Measurements from ENCODE around the gene CRYBG3. TPM values are rescaled to one million over a fixed set of nuclear protein-coding genes. Genes with fewer than 3 reads are reported as not detected.

The CRYBG3 gene
- total and polyA plus RNA-seq, 4 experiments from 2014 or later: 0.83 to 12.3 (median 7.5) TPM

- H3K9me3 ChIP-seq (ENCODE audit: control insufficient read depth in 1 of 2, low read length in 2 of 2): no peaks in the 10 kb centered on the region
- peaks cover 0 to 3% (median 0%) of the 10 kb centered on the region in 8 donors for H3K9me3 Mint-ChIP-seq
- H3K27me3 ChIP-seq (ENCODE audit: insufficient read depth, low read length): no peaks in the 10 kb centered on the region
- no peak overlapping the region for H3K4me3 ChIP-seq (ENCODE audit: low read length in 2 of 2)
- POLR2A ChIA-PET (ENCODE audit: partially characterized antibody): interaction anchor here (1.1 to 2.4 kb wide), 4 partner anchors 10 to 108 kb away, joined by 3 to 19 read pairs (median 7); partner anchors contain the start of genes ARL6 and CRYBG3
- peaks cover 0 to 13% of the 10 kb centered on the region in 2 donors for H3K36me3 Mint-ChIP-seq
- H3K27ac Mint-ChIP-seq: peak overlapping the region; percentile 71 to 88 (median 81)
- H3K4me1 ChIP-seq (ENCODE audit: insufficient read depth, low read length): peaks cover 18% of the 10 kb centered on the region
- peak overlapping the region; percentile 33 to 86 (median 52) for H3K4me3 Mint-ChIP-seq
- DNase-seq: no peak
- no peak overlapping the region for H3K27ac ChIP-seq (ENCODE audit: low read depth, low read length)
- H3K27me3 Mint-ChIP-seq: no peaks in the 10 kb centered on the region
- CTCF ChIA-PET (ENCODE audit: partially characterized antibody): interaction anchor here (0.6 to 2.5 kb wide), 10 partner anchors 10 to 150 kb away, joined by 3 to 9 read pairs (median 4); no protein-coding TSS in a partner anchor
- no peaks in the 10 kb centered on the region for H3K36me3 ChIP-seq (ENCODE audit: insufficient read depth, low read length)
- intact Hi-C loops (cut with micrococcal nuclease): loop anchor here (2.0 to 5.0 kb wide), 2 partner anchors 40 to 52 kb away; no protein-coding TSS in a partner anchor
- peaks cover 18 to 26% (median 21%) of the 10 kb centered on the region in 4 donors for H3K4me1 Mint-ChIP-seq
Measured at GRCh38 chr3:97872525-97873042, 50.8 kb downstream of the CRYBG3 start.

DNA sequence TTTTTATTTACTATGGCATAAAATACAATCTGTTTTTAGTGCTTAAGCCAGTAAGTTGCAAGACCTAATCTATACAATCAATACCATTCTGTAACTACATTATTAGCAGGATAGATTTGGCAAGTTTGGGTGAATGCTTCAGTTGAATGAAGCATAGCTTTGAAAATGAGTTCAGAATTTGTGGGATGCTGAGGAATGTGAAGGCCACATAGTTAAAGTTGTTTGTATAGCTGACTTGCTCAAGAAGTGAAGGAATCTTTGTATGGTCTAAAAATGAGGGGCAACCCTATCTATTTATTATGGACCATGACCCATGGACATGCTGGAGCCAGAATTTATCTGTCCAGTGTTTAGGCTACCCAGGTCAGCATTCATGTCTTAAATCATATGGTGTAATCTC is 58.5 kb downstream of the CRYBG3 start:
- no peak for DNase-seq
- H3K4me1 Mint-ChIP-seq: peaks cover 14 to 18% (median 14%) of the 10 kb centered on the region in 4 donors
- Histone ChIP-seq H3K9me3 (ENCODE audit: control insufficient read depth in 1 of 2, low read length in 2 of 2) (no peaks in the 10 kb centered on the region), H3K4me1 (ENCODE audit: insufficient read depth, low read length) (peaks cover 17% of the 10 kb centered on the region), H3K4me3 (ENCODE audit: low read length in 2 of 2) (no peak overlapping the region), H3K27ac (ENCODE audit: low read depth, low read length) (no peak overlapping the region), H3K27me3 (ENCODE audit: insufficient read depth, low read length) (no peaks in the 10 kb centered on the region), H3K36me3 (ENCODE audit: insufficient read depth, low read length) (no peaks in the 10 kb centered on the region)
- H3K27ac Mint-ChIP-seq: no peak overlapping the region
- CTCF ChIA-PET (ENCODE audit: partially characterized antibody): no interaction called here
- intact Hi-C loops (cut with micrococcal nuclease): no loop called here
- POLR2A ChIA-PET (ENCODE audit: partially characterized antibody): no interaction called here
- no peaks in the 10 kb centered on the region for H3K27me3 Mint-ChIP-seq
- H3K36me3 Mint-ChIP-seq: peaks cover 0 to 17% of the 10 kb centered on the region in 2 donors
- no peak overlapping the region for H3K4me3 Mint-ChIP-seq
- peaks cover 0 to 3% (median 0%) of the 10 kb centered on the region in 8 donors for H3K9me3 Mint-ChIP-seq

DNA sequence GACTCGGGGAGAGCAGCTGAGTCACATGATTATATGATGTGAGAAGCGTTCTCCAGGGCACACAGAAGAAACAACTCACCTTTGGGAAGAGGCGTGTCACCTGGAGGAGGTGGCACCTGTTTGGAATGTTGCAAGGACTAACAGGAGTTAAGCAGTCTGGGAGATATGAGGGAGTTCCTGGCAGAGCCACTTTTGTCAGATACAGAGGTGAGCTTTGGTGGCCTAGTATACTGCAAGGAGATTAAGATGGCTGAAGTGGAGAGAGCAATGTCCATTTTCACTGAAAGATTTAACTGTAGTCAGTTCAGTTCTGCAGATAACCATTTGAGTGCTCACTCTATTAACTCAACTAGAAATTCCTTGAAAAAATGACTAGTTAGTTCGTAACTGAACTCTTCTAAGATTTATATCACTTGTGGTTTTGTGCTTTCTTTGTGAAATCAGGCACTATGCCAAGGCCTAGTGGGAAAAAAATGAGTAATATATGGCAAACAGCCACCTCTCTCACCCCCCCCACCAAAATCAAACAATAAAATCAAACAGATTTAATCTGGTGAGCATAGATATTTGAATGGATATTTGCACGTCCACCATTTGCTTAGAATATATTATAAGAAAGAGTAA is 61.3 kb downstream of the CRYBG3 start:
- peak overlapping the region; percentile 0 to 81 (median 62) for H3K27ac Mint-ChIP-seq
- peak overlapping the region in 6 of 8 donors; percentile 3 to 81 (median 40) for H3K4me3 Mint-ChIP-seq
- H3K27ac ChIP-seq (ENCODE audit: low read depth, low read length): no peak overlapping the region
- H3K4me1 Mint-ChIP-seq: peaks cover 14 to 18% (median 14%) of the 10 kb centered on the region in 4 donors
- no peaks in the 10 kb centered on the region for H3K9me3 ChIP-seq (ENCODE audit: control insufficient read depth in 1 of 2, low read length in 2 of 2)
- CTCF ChIA-PET (ENCODE audit: partially characterized antibody): interaction anchor here (1.2 kb wide), 1 partner anchor 10 kb away, joined by 4 read pairs; no protein-coding TSS in a partner anchor
- POLR2A ChIA-PET (ENCODE audit: partially characterized antibody): interaction anchor here (1.0 to 1.2 kb wide), 2 partner anchors 11 to 62 kb away, joined by 3 to 4 read pairs; partner anchors contain the start of gene CRYBG3
- no peaks in the 10 kb centered on the region for H3K27me3 ChIP-seq (ENCODE audit: insufficient read depth, low read length)
- H3K36me3 ChIP-seq (ENCODE audit: insufficient read depth, low read length): no peaks in the 10 kb centered on the region
- peaks cover 17% of the 10 kb centered on the region for H3K4me1 ChIP-seq (ENCODE audit: insufficient read depth, low read length)
- H3K27me3 Mint-ChIP-seq: no peaks in the 10 kb centered on the region
- no peaks in the 10 kb centered on the region for H3K9me3 Mint-ChIP-seq
- no peak overlapping the region for H3K4me3 ChIP-seq (ENCODE audit: low read length in 2 of 2)
- peaks cover 16 to 38% of the 10 kb centered on the region in 2 donors for H3K36me3 Mint-ChIP-seq
- DNase-seq: peak; percentile 26 to 41 (median 32)
- intact Hi-C loops (cut with micrococcal nuclease): no loop called here

DNA sequence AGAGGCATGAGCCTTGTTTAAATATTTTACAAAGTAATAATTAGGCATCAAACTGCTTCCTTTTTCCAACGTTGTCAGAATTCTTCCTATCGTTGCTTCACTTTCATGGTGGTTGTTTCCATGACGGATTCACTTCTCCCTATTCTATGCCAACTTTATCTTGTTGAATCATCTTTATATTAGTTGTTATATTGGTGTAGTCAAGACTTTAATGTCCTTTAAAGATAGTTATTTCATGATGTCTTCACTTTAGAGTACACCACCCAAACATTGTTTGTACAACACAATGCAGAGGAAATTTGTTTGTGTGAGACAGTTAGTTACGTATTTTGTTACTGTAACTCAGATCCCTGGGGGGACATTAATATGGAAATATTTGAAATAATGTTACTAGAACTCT is 61.9 kb downstream of the CRYBG3 start:
- no peaks in the 10 kb centered on the region for H3K27me3 Mint-ChIP-seq
- intact Hi-C loops (cut with micrococcal nuclease): no loop called here
- H3K4me3 Mint-ChIP-seq: no peak overlapping the region
- peak overlapping the region in 1 of 7 donors; percentile 15 for H3K27ac Mint-ChIP-seq
- no peak overlapping the region for H3K4me3 ChIP-seq (ENCODE audit: low read length in 2 of 2)
- H3K4me1 Mint-ChIP-seq: peaks cover 14 to 18% (median 14%) of the 10 kb centered on the region in 4 donors
- POLR2A ChIA-PET (ENCODE audit: partially characterized antibody): no interaction called here
- no peaks in the 10 kb centered on the region for H3K9me3 Mint-ChIP-seq
- no peaks in the 10 kb centered on the region for H3K36me3 ChIP-seq (ENCODE audit: insufficient read depth, low read length)
- CTCF ChIA-PET (ENCODE audit: partially characterized antibody): no interaction called here
- H3K27me3 ChIP-seq (ENCODE audit: insufficient read depth, low read length): no peaks in the 10 kb centered on the region
- no peaks in the 10 kb centered on the region for H3K9me3 ChIP-seq (ENCODE audit: control insufficient read depth in 1 of 2, low read length in 2 of 2)
- no peak overlapping the region for H3K27ac ChIP-seq (ENCODE audit: low read depth, low read length)
- peaks cover 19 to 42% of the 10 kb centered on the region in 2 donors for H3K36me3 Mint-ChIP-seq
- DNase-seq: no peak
- peaks cover 17% of the 10 kb centered on the region for H3K4me1 ChIP-seq (ENCODE audit: insufficient read depth, low read length)

DNA sequence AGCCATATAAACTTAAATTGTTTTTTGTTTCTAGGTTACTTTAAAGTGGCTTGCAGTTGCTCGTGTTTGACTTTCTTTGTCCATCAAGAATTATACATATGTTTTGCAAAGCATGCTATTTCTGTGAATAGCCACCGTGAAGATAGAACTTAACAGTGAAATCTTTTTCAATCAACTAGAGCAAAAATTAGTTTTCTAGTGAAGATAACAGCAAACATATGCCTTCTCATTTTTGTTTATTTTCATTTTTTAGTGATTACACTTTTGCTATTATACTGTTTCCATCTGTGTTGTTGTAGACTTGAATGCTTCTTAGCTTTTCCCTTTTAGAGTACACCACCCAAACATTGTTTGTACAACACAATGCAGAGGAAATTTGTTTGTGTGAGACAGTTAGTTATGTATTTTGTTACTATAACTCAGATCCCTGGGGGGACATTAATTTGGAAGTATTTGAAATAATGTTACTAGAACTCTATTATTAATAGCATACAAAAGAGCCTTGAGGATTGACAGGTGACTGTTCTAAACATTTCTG is 62.8 kb downstream of the CRYBG3 start:
- no peaks in the 10 kb centered on the region for H3K36me3 ChIP-seq (ENCODE audit: insufficient read depth, low read length)
- H3K4me1 ChIP-seq (ENCODE audit: insufficient read depth, low read length): peaks cover 17% of the 10 kb centered on the region
- no peak overlapping the region for H3K27ac ChIP-seq (ENCODE audit: low read depth, low read length)
- Mint-ChIP-seq H3K27ac (no peak overlapping the region), H3K36me3 (peaks cover 22 to 49% of the 10 kb centered on the region in 2 donors), H3K9me3 (no peaks in the 10 kb centered on the region), H3K27me3 (no peaks in the 10 kb centered on the region), H3K4me1 (peaks cover 12 to 18% (median 14%) of the 10 kb centered on the region in 4 donors), H3K4me3 (no peak overlapping the region)
- no peaks in the 10 kb centered on the region for H3K27me3 ChIP-seq (ENCODE audit: insufficient read depth, low read length)
- CTCF ChIA-PET (ENCODE audit: partially characterized antibody): no interaction called here
- intact Hi-C loops (cut with micrococcal nuclease): no loop called here
- H3K9me3 ChIP-seq (ENCODE audit: control insufficient read depth in 1 of 2, low read length in 2 of 2): no peaks in the 10 kb centered on the region
- H3K4me3 ChIP-seq (ENCODE audit: low read length in 2 of 2): no peak overlapping the region
- POLR2A ChIA-PET (ENCODE audit: partially characterized antibody): no interaction called here
- DNase-seq: no peak

DNA sequence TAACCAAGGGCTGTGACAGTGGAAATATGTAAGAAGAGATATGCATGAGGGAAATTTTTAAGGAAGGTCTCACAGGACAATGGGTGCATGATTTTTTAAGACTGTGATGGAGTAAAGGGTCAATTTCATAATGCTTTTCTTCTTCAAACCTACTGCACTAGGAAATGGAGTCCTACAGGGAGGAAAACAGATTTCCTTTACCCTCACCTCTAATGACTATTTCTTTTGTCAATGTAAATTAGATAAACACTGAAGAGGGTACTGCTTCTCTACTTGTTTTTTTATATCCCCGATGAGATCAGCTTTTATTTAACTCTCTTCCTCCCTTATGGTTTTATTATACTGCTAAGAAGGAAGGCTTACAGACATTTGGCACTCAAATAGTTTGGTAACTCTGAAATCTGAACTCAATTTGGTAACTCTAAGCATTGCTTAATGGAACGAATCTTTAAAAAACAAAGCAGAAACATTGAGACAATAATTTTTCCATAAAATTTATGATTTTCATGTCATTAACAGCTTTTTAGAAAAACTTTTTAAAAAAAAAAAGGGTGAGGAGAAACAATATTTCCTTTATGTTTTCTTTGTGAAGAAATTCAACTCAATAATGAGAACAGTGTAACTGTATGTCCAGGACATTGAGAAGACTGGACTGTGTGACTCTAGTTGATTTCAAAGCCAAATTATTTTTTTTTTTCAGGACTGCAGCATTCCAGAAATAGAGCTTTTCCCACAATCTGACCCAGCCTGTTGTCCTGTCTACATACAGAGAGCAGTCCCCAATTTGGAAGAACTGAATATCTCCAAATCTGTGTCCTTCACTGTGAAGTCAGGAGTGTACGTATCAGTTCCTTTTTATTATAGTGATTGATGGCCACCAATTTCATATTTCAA is 64.4 kb downstream of the CRYBG3 start:
- peaks cover 12 to 18% (median 13%) of the 10 kb centered on the region in 4 donors for H3K4me1 Mint-ChIP-seq
- H3K27me3 Mint-ChIP-seq: no peaks in the 10 kb centered on the region

More for the DNA sequence above, 64.4 kb downstream of the CRYBG3 start:
- no peaks in the 10 kb centered on the region for H3K27me3 ChIP-seq (ENCODE audit: insufficient read depth, low read length)
- H3K4me3 ChIP-seq (ENCODE audit: low read length in 2 of 2): no peak overlapping the region
- intact Hi-C loops (cut with micrococcal nuclease): no loop called here
- CTCF ChIA-PET (ENCODE audit: partially characterized antibody): interaction anchor here (0.8 kb wide), 1 partner anchor 22 kb away, joined by 3 read pairs; no protein-coding TSS in a partner anchor
- no peaks in the 10 kb centered on the region for H3K9me3 Mint-ChIP-seq
- H3K4me3 Mint-ChIP-seq: no peak overlapping the region
- DNase-seq: no peak
- POLR2A ChIA-PET (ENCODE audit: partially characterized antibody): no interaction called here
- H3K36me3 Mint-ChIP-seq: peaks cover 26 to 52% of the 10 kb centered on the region in 2 donors
- H3K36me3 ChIP-seq (ENCODE audit: insufficient read depth, low read length): no peaks in the 10 kb centered on the region
- no peak overlapping the region for H3K27ac ChIP-seq (ENCODE audit: low read depth, low read length)
- no peaks in the 10 kb centered on the region for H3K9me3 ChIP-seq (ENCODE audit: control insufficient read depth in 1 of 2, low read length in 2 of 2)
- peak overlapping the region in 1 of 7 donors; percentile 31 for H3K27ac Mint-ChIP-seq
- peaks cover 17% of the 10 kb centered on the region for H3K4me1 ChIP-seq (ENCODE audit: insufficient read depth, low read length)

Data from CD4-positive, alpha-beta memory T cell (primary cell).